Measurements from ENCODE around the gene AK9.
"Not testable (repeated sequence)": the region's sequence is repeated elsewhere in the genome, so short reads cannot be mapped to it uniquely, and the experiment has no call there.

AK9 gene

GRCh38 chr6:109690737-109691621, at the start of gene AK9, which contains the start of gene FIG4:
AK9 (minus strand) TSS chr6:109691202; CDS start chr6:109675745, 15,457 bp downstream.
FIG4 (plus strand) TSS chr6:109691296; CDS start chr6:109691436, 140 bp downstream.
- peak; percentile 89 for DNase-seq

- DNase-seq, result no peak
These were observed 49.8 kb upstream of the AK9 start for GRCh38 chr6:109740787-109741186.

- no peak for DNase-seq
These were observed 48.7 kb upstream of the AK9 start for GRCh38 chr6:109739686-109740085.

- DNase-seq, result no peak
These were observed 47.7 kb upstream of the AK9 start for GRCh38 chr6:109738667-109739066.

- DNase-seq, result no peak
These were observed 47.3 kb upstream of the AK9 start for GRCh38 chr6:109738255-109738654.

GRCh38 chr6:109736273-109737025, 45.4 kb upstream of the AK9 start:
- no peak for DNase-seq

GRCh38 chr6:109725250-109725649, 34.2 kb upstream of the AK9 start:
- DNase-seq, result not testable (repeated sequence)

GRCh38 chr6:109722564-109723254, 31.7 kb upstream of the AK9 start:
- no peak for DNase-seq

GRCh38 chr6:109722011-109722410, 31.0 kb upstream of the AK9 start:
- no peak for DNase-seq

- DNase-seq, result no peak
These were observed 29.3 kb upstream of the AK9 start for GRCh38 chr6:109720311-109720710.

GRCh38 chr6:109718991-109719390, 28.0 kb upstream of the AK9 start:
- DNase-seq, result no peak

GRCh38 chr6:109717971-109718370, 27.0 kb upstream of the AK9 start:
- no peak for DNase-seq

GRCh38 chr6:109715616-109716015, 24.6 kb upstream of the AK9 start:
- DNase-seq, result no peak

GRCh38 chr6:109714611-109715010, 23.6 kb upstream of the AK9 start:
- no peak for DNase-seq

GRCh38 chr6:109714166-109714565, 23.2 kb upstream of the AK9 start:
- DNase-seq, result no peak

- DNase-seq, result no peak
These were observed 22.1 kb upstream of the AK9 start for GRCh38 chr6:109713097-109713496.

- DNase-seq, result not testable (repeated sequence)
These were observed 17.1 kb upstream of the AK9 start for GRCh38 chr6:109708099-109708498.

GRCh38 chr6:109706513-109706912, 15.5 kb upstream of the AK9 start:
- DNase-seq, result no peak

- peak; percentile 80 for DNase-seq
These were observed 14.3 kb upstream of the AK9 start for GRCh38 chr6:109705258-109705657.

GRCh38 chr6:109702791-109703190, 11.8 kb upstream of the AK9 start:
- DNase-seq, result no peak

- no peak for DNase-seq
These were observed 10.8 kb upstream of the AK9 start for GRCh38 chr6:109701774-109702173.

- no peak for DNase-seq
These were observed 10.2 kb upstream of the AK9 start for GRCh38 chr6:109701221-109701620.

GRCh38 chr6:109696355-109696754, 5.4 kb upstream of the AK9 start:
- no peak for DNase-seq

Measured in CD4-positive, alpha-beta T cell treated with Interleukin-12 subunit alpha and Interleukin-12 subunit beta, for 1 hour (primary cell).